Pulmonary artery endothelial cell (primary cell): ENCODE results near the gene RGS12. TPM values are rescaled to one million over a fixed set of nuclear protein-coding genes. Genes with fewer than 3 reads are reported as not detected.

ENCODE experiments used
- DNase-seq: peaks from one replicate; pipeline ENCODE4 v3.0.0-alpha.2; 2011; ENCODE audit warnings: low read depth, low spot score
- total RNA-seq: library from RNA; depleted of rRNA; stranded (reverse); fragments of >200 nt; gene quantifications from 2 replicates; pipeline ENCODE4 v1.2.3, GENCODE V29; 2014

The RGS12 gene
- total RNA-seq, 1 donor from 2014 or later, result 47.8 TPM

DNA sequence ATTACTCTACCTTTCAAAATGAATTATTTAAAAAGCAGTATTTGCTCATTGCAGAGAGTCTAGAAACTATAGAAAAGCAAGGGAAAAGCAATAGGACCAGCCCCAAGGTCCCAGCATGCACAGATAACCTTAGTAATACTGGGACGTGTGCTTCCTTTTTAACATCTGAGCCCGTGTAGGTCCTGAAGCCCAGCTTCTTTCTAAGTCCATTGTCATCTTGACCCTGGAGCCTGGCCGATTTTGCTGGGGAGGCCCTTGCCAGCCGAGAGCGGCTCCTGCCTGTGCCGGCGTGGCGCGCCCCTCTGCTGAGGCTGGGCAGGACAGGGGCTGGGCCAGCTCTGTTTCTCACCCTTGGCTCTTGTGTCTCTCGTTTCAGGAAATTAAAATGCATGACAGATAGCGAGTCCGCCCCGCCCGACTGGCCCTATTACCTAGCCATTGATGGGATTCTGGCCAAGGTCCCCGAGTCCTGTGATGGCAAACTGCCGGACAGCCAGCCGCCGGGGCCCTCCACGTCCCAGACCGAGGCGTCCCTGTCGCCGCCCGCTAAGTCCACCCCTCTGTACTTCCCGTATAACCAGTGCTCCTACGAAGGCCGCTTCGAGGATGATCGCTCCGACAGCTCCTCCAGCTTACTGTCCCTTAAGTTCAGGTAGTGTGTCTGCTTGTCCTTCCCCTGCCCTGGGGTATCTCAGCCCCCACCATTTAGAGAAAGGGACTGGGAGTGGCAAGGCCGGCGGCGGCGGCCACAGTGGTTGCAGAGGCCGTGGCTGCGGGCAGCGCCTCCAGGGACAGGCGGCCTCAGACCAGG, 39.8 kb upstream of the RGS12 start:
- no peak for DNase-seq

DNA sequence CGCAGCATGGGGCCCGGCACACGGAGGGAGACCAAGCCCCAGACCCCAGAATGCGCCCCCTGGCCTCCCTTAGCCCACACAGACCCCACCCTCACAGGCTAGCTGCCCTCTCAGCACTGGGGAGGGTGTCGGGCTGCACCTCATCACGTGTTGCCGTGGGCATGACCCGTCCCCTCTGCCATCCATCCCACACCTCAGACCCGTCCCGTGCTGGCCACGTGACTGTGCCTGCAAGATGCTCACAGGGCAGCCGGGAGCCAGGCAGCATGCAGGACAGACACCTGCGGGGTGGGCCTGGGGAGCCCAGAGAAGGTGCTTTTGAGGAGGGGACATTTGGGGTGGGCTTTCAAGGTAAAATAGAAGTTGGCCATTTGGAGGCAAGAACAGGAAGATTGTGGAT, 39.0 kb upstream of the RGS12 start:
- DNase-seq, result no peak

DNA sequence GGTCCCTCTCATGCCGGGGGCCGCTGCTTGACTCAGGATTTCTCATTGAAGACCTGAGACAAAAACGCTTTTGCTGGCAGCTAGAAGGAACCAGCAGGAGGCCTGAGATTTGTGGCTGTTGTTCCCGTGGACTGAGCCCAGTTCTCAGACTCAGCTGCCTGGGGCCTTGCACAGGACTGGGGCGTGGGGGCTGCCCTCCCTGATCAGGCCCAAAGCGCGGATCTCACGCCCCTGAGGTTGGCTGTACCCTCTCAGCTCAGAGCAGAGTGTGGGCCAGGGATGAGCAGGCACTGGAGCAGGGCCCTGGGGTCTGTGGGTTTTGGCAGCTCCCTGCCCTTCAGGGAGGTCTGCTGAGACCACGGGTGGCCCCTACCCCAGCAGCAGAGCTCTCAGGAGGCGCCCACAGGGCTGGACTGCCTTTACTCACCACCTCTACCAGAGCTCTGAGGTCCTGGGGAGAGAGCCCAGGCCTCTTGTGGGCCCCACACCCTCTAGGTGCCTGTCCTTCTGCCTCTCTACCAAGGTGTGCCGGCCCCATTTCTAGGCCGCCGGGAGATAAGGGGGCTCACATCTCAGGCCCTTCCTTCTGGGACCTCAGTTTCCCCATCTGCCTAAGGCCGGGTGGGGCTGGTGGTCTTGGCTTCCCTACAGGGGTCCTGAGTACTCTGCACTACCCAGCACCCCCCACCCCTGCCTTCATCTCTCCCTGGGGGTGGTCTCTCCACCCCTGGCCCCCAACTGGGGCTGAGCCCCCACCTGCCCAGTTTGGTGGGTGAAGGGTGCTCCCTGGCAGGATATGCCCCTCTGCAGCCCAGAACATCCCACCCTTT, 38.3 kb upstream of the RGS12 start:
- no peak for DNase-seq

DNA sequence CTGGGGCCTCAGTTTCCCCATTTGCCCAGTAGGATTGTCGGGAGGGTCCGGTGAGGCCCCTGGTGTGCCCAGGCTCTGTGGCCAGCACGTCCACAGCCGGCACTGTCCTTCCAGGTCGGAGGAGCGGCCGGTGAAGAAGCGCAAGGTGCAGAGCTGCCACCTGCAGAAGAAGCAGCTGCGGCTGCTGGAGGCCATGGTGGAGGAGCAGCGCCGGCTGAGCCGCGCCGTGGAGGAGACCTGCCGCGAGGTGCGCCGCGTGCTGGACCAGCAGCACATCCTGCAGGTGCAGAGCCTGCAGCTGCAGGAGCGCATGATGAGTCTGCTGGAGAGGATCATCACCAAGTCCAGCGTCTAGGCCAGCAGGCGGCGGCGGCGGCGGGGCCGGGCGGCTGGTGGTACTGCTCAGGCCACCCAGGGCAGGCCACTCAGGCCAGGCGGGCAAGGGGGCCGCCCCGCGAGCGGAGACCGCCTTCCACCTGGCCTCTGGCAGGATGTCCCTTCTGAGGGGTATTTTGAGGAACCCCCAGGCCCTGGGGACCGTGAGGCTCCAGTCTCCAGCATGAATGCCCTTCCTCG, 37.1 kb upstream of the RGS12 start:
- DNase-seq, result no peak

DNA sequence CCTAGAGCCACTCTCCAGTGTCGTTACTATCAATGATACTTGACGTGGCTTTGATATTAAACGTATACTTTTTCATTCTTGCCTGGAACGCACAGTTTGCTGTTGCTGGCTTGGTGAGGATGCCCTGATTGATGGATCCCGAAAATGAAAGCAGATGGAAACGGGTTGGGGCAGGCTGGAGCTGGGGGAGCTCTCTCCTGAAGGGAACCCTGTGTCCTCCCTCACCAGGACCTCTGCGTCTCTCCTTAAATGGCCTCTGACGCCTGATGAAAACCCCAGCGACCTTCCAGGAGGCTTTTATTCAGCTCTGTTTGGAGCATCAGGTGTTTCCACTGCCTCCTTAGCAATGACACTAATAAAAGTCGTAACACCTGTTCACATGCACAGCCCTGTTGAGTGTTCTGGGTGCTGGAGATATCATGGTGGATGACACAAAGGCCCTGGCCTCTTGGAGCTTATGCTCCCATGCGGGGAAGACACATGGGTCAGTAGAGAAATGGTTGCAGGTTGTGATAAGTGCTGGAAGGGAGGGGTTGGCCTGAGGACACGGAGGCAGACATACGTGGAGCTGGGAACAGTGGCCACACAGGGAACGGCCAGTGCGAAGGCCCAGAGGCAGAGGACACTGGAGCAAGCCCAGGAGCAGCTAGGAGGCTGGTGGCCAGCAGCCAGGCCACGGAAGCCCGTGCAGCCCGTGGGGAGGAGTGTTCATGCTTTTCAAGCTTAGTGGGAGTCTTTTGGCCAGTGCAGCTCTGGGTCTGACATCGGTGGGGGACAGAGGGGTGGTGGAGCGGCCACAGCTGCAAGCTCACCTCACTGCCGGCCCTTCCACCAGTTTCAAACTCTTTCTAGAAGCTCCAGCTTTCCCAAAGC, 36.4 kb upstream of the RGS12 start:
- no peak for DNase-seq

DNA sequence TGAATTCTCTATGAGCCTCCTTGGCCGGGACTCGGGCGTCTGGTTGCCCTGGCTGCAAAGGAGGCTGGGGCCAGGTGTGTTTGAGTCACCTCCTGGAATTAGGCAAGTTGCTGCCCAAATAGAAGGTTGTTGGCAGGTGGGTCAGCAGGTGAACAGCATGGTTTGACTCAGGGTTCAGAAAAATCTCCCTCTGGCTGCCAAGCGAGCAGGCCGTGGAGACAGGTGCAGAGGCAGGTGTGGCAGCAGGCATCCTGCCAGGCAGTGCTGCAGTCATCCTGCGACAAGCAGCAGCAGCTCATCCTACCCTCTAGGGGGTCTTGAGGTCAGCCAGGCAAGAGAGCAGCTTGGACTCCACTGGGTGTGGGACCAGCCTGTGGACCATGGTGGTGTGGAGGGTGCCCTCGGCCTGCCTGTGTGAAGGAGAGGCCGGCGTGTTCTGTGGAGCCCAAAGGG, 35.7 kb upstream of the RGS12 start:
- no peak for DNase-seq

DNA sequence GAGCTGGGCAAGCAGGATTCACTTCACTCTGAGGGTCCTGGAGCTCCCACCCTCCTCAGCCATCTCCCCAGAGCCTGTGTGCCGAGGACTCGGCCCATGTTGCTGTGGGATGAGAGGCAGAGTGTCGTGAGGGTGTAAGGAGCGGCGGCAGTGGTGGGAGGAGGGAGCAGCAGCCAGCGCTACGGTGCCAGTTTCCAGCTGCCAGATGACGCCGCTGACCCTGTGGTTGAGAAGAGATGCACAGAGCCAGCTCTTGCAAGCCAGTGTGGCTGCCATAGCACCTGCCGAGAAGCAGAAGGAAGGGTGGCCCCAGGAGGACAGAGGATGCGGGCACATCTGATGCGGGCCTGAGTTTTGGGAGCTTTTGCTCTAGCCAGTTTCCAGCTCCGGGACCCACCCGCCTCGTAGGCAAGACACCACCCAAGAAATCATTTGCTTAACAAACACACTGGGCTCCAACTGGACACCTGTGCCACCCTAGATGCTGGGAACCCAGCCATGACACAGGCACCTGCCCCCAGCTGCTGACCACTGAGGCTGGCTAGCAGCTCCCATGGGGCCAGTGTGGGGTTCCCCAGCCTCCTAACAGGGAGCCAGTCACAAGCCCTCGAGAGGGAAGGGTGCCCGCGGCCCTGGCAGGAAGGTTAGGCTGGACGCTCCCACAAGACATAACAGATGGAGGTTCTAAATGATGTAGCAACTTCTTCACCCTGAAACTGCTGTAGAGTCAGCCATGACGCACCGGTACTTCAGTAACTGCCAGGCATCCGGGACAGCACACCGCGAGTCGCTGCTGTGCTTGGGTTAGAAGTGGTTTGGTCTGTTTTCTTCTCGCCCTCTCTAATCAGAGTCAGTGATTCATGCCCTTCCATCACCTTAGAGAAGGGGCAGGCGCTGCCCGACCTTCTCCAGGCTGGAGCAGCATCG, 35.0 kb upstream of the RGS12 start:
- no peak for DNase-seq

DNA sequence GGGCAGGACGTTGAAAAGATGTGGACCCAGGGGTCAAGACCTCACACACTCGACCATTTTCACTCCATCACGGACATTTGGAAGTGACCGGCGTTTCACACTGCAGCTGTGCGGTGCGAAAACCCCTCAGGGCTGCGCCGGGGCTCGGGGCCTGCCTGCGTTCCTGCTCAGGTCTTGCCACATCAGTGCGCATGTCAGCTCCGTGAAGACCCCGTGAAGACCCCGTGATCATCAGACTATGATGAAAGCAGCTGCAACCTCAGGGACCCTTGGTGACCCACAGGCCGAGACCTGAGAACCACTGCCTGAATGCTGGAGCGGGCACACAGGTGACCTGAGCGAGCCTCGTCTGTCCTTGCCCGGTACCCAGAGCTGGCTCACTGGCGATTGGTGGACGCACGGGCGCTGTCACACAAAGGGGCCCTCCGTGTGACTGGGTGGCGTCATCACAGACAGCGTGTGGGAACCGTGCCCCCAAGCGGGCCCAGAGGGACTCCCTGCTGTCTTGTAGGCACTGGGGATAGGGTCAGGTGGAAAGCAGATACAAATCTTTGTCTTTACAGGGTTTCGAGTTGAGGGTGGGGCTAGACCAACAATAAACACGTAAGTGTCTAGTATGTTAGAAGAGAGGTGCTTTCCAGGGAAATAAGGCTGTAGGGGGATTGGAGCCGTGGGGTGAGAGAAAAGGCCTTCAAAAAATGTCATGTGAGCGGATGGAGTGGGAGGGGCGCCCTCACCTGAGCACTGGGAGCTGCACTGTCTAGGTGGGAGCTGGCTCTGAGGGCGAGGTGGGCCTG, 31.2 kb upstream of the RGS12 start:
- no peak for DNase-seq

DNA sequence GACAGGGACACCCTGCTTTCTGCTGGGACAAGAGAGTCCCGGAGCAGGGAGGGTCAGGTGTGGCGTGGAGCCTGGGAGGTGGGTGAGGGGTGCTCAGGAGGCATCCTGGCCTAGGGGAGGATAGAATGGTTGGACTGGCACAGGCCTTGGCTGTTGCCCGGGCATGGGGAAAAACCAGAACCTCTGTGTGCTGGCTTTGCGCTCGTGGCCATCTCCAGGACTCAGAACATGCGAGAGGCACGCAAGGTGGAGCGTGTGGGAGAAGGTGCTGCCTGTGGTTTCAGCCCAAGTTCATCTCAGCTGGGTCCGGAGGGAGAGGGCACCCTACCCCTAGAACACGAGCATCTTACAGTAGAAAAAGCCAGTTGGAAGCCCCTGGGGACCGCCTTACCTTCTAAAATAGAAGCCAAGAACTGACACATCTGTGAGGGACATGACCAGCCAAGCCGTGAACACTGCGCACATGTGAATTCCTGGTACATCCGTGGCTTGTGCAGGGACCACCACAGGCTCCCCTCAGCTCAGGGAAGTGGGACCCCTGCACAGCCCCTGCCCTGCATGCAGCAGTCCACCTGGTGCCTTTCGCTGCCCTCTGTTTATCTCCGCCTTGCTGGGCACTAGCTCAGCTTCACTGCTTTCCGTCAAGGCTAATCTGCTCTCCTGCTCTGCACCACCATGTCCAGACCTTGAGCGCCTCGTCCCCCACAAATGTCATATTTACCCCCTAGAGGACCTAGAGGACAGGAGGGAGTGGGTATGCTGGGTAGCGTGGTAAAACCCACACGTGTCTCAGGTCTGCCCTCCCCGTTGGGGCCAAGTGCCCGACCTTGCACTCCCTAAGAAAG, 30.4 kb upstream of the RGS12 start:
- no peak for DNase-seq

DNA sequence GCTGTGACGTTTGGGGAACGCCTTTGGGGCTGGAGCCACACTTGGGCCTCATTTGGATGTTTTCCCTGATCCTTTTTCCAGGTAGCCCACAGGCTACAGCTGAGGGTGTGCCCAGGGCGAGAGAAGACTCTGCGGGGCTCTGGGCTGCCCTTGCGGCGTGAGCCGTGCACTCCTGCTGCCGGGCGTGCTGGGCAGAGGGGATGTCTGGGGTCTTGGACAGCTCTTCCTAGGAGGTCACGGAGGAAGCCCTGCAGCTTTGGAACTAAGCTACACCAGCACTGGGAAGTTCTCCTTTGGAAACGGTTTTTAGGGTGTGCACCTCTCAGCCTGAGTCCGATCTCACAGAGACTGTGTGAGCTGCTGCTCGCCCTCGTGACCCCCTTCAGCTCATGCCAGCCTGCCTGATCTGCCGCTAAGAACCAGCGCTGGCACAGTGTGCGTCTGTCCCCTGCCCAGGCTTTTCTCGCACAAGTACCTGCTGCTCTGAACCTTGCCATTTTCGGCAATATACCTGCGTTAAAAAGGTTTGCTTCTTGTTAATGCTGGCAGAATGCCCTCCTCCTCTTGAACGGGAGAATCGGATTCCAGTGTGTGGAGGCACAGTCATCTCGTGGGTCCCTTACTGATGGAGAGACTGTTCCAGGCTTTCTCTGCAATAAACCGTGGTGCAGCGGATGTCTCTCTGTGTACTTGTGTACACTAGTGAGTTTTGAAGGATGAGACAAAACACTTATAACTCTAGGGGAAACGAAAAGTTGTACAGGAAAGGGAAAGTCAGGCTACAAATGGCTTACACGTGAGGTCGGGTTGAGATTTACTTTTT, 29.6 kb upstream of the RGS12 start:
- DNase-seq, result no peak

DNA sequence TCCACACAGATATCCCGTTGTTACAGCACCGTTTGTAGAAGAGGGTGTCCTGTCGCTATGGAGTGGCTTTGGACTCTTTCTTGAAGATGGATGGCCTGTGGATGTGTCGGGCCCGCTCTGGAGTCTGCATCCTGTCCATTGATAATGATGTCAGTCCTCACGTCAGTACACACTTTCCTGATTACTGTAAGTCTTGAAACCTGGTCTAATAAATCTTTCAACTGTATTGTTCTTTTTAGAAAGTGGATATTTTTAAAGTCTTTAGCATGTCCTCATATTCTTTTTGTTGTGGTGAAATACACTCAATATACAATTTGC, 29.0 kb upstream of the RGS12 start:
- DNase-seq, result no peak

DNA sequence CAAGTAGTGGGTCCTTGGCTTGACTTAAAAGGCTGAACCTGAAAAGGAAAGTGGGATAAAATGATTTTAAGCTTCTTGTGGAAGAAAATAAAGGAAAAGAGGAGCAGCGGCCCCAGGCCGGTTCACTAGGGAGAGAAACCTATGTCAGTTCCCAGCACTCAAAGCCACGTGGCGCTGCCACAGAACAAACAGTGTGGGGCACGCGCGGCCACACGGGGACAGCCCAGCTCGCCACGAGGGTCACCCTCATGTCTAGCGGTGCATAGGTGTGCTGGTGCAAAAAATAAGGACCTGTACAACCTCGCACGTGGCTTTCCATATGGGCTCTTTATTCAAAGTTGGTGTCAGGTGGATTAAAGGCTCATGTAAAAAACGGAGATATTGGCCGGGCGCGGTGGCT, 26.7 kb upstream of the RGS12 start:
- no peak for DNase-seq

DNA sequence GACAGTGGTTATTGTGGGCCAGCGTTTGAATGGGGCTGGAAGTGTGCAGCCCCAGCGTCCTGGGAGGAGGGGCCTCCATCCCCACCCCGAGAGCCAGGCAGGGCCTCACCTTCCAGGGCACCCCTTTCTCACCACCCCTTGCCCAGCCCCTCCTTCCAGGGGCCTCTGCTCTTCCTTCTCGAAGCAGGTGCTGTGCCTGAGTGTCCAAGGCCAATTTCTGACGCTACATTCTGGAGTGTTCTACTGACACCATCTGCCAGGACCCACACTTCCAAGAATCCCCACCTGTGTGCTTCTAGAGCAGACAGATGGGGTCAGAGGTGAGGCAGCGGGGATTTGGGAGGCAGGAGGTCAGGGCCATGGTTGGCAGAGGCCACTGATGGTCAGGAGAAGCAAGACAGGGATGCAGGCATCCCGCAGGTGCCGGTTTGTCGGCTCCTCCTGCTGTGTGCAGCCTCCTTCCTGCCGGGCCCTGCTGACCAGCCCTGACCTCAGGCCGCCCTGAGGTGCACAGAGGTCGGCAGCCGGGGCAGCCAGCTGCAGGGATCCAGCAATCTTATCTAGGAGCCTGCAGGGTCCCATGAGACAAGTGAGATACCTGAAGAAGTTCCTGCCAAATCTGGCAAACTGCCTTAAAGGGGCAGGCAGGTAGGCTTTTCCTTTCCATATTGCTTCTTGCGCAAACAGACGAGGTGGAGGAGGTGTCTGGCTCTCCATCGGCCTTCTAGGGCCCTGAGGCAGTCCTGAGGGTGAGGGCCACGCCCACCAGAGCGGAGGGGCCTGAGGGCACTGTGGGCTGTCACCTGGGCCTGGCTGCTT, 25.0 kb upstream of the RGS12 start:
- DNase-seq, result no peak

DNA sequence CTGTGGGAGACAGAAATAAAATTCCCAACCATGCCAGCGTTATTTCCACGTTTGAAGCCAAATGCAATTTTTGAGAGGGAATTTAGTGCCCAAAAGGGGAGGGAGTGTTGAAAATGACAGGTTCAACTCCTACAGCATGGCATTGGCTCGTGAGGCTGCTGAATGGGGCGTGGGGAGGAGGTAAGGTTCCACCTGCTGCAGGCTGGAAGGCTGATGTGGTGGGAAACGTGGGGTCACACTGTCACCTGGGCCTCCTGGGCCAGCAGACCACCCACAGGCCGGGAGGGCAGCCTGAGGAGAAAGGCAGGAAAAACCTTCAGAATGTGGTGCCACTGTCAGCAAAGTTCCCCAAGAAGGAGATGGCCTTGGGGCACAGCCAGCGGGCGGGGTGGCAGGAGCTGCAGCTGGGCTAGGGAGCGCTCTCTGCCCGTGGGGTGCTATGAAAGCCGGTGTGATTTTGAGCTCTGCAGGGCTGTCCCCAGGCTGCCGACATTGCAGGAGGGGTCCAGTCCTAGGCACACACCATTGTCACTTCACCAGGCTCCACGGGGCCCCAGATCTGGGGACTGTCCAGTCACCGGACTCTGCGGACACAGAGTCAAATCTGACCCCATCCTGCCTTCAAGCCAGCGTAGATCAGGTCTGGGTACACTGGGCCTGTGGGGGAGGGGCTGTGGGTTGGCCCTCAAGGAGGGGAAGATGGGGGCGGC, 24.3 kb upstream of the RGS12 start:
- no peak for DNase-seq

DNA sequence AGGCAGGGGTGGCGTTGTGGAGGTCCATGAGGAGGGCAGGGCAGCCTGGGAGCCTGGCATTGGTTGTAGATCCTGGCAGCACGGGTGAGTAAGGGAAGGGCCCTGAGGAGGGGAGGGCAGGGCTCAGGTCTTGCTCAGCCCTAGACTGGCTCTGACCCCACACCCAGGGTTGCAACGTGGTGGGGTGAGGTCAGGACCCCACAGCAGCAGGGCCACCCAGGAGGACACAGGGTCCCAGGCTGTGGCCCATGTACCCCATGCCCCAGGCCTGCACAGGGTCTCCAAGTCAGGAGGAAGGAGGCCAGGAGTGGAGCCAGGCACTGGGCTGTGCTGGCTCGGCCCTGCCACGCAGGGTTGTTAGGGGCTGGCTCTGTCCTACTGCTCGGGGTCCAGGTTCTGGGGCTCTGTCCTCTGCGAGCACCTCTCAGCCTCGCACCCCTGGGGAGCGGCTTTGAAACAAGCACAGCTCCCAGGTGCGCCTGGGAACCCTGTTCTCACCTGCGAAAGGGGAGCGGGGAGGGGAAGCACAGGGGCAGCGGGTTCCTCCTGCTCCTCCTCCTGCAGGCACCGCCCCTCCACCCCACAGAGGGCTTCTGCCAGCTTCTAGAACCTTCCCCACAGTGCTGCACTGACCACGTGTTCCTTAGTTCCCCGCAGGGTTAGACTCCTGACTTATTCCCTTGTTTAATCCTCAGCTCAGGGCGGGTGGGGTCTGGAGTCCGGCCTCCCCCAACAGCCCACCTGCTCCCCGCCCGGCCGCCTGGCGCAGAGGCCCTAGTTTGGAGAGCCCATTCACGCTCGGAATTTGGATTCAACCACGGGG, 23.5 kb upstream of the RGS12 start:
- no peak for DNase-seq
